Measurements from ENCODE around the gene HACD2.
"Not testable (repeated sequence)": the region's sequence is repeated elsewhere in the genome, so short reads cannot be mapped to it uniquely, and the experiment has no call there.

The HACD2 gene

DNA sequence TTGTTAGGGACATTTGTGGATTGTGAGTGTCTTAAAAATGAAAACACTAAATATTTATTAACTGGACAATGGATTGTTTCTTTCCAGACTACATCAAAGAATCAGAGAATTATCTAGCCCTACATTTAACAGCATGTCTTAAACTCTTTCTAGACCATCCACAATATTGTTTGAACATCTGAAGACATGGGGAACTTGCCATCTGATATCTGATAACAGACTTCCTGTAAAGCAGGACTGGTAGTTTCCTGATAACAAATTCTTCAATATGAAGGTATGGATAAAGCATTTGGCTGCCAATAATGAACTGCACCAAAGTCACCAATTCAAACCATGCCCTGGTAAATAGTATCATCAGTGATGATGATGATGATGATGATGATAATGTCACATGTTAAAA is 26.2 kb upstream of the HACD2 start:
- no peak overlapping the region for H3K4me3 ChIP-seq (ENCODE audit: low read depth, low read length)
- H3K27me3 ChIP-seq (ENCODE audit: insufficient read depth, low read length) = no peaks in the 10 kb centered on the region
- H3K4me1 ChIP-seq (ENCODE audit: control insufficient read depth, insufficient read depth, low read length, unreplicated experiment) = peaks cover 9% of the 10 kb centered on the region
- no peaks in the 10 kb centered on the region; the same call in 1 of the 2 replicates for H3K36me3 ChIP-seq (ENCODE audit: insufficient read depth, low read length)
- no peak overlapping the region for H2AFZ ChIP-seq (ENCODE audit: low read length, unreplicated experiment)
- H3K27ac ChIP-seq (ENCODE audit: low read depth, low read length) = no peak overlapping the region
- H3K79me2 ChIP-seq (ENCODE audit: control insufficient read depth, insufficient read depth, low read length, unreplicated experiment) = no peaks in the 10 kb centered on the region

DNA sequence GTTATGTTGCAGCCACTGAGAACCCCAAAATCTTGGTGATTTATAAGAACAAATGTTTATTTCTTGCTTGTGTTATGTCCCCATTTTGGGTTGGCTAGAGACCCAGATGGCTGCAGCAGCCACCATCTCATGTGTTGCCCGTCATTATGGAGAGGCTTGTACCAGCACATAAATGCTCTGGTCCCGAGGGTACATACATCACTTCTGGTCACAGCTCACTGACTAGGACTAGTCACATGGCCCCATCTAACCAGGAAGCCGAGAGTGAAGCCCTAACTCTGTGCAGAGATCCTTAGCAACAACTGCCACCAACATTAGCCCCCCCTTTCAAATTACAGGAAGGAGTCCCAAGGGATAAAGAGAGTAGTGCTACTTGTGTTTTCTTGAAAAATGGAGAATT is 25.5 kb upstream of the HACD2 start:
- peaks cover 16% of the 10 kb centered on the region for H3K4me1 ChIP-seq (ENCODE audit: control insufficient read depth, insufficient read depth, low read length, unreplicated experiment)
- no peak overlapping the region for H3K4me3 ChIP-seq (ENCODE audit: low read depth, low read length)
- H3K27ac ChIP-seq (ENCODE audit: low read depth, low read length) = no peak overlapping the region
- no peaks in the 10 kb centered on the region for H3K27me3 ChIP-seq (ENCODE audit: insufficient read depth, low read length)
- no peak overlapping the region for H2AFZ ChIP-seq (ENCODE audit: low read length, unreplicated experiment)
- no peaks in the 10 kb centered on the region; the same call in 1 of the 2 replicates for H3K36me3 ChIP-seq (ENCODE audit: insufficient read depth, low read length)
- H3K79me2 ChIP-seq (ENCODE audit: control insufficient read depth, insufficient read depth, low read length, unreplicated experiment) = no peaks in the 10 kb centered on the region

DNA sequence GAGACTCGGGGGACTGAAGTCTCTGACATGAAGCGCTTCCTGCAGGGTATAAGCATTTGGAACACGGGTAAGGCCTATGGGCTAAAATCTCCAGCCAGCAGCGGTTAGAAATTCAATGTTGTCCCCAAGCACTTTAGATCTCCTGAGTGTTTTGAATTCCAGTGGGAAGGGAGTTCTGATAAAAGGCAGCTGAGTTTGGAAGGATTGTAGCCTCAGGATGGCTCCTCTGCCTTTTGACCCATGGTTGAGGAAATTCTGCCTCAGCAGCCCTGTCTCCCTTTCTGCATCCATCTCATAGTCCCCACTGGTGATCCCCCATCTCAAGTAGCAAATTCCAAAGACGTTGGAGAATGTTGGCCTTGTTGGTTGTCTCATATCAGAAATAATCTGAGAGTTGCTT is 24.2 kb upstream of the HACD2 start:
- Histone ChIP-seq H3K27ac (ENCODE audit: low read depth, low read length) (no peak overlapping the region), H3K36me3 (ENCODE audit: insufficient read depth, low read length) (no peaks in the 10 kb centered on the region; the same call in 1 of the 2 replicates), H3K4me3 (ENCODE audit: low read depth, low read length) (no peak overlapping the region), H3K27me3 (ENCODE audit: insufficient read depth, low read length) (no peaks in the 10 kb centered on the region), H3K4me1 (ENCODE audit: control insufficient read depth, insufficient read depth, low read length, unreplicated experiment) (peaks cover 26% of the 10 kb centered on the region), H3K79me2 (ENCODE audit: control insufficient read depth, insufficient read depth, low read length, unreplicated experiment) (no peaks in the 10 kb centered on the region), H2AFZ (ENCODE audit: low read length, unreplicated experiment) (no peak overlapping the region)

DNA sequence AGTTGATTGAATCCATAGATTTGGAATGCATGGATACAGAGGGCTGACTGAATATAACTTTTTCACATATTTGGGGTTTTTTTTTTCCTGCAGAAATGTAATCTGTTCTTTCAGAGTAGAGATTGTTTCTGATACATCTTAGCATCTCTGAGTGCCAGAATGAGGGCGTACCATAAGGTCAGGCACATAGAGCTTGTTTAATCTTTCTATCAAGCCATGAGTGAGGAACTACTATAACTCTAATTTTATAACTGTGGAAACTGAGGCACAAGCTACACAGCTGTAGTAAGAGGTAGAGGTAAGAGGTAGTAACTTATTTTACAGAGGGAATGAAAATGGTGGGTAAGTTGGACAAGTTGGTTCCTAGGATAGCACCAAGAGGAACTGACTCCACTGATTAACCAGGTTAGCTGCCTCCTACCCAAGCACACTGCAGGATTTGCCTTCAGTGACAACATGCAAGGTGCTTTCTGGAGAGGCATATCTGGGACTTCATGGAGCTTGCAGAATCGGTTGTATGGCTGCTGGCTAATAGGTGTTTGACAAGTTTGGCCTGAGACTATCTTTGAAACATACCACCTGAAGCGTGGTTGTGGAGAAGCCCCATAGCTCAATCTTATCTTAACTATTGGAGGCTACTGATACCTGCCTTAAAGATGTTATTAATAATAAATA is 23.5 kb upstream of the HACD2 start:
- Histone ChIP-seq H3K27ac (ENCODE audit: low read depth, low read length) (no peak overlapping the region), H3K79me2 (ENCODE audit: control insufficient read depth, insufficient read depth, low read length, unreplicated experiment) (no peaks in the 10 kb centered on the region), H3K4me1 (ENCODE audit: control insufficient read depth, insufficient read depth, low read length, unreplicated experiment) (peaks cover 29% of the 10 kb centered on the region), H2AFZ (ENCODE audit: low read length, unreplicated experiment) (no peak overlapping the region), H3K27me3 (ENCODE audit: insufficient read depth, low read length) (no peaks in the 10 kb centered on the region), H3K4me3 (ENCODE audit: low read depth, low read length) (no peak overlapping the region), H3K36me3 (ENCODE audit: insufficient read depth, low read length) (no peaks in the 10 kb centered on the region; the same call in 1 of the 2 replicates)

DNA sequence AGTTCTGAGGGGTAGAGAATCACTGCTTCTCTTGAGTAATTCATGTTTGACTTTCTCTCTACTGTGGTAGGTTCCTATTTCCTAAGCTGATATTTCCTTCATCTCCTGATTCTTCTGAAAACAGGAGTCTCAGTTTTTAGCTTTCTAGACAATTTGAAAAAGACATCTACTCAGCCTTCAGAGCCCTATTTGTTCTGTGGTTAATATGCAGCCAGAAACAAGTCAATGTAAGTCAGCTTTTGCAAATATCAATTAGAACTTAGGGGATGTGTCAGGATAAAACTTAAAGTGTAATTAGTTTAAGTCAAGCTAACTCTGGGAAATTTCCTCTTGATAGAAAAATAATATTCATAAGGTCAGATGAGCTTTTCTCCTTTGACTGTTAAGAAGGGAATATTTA is 21.7 kb upstream of the HACD2 start:
- H3K4me3 ChIP-seq (ENCODE audit: low read depth, low read length) = peak overlapping the region; percentile 52; the same call in 1 of the 2 replicates
- peaks cover 40% of the 10 kb centered on the region for H3K4me1 ChIP-seq (ENCODE audit: control insufficient read depth, insufficient read depth, low read length, unreplicated experiment)
- H3K79me2 ChIP-seq (ENCODE audit: control insufficient read depth, insufficient read depth, low read length, unreplicated experiment) = no peaks in the 10 kb centered on the region
- H3K27ac ChIP-seq (ENCODE audit: low read depth, low read length) = 0 out of 2 replicates have a peak overlapping the region, but pooled peaks have one; percentile 6
- H3K36me3 ChIP-seq (ENCODE audit: insufficient read depth, low read length) = no peaks in the 10 kb centered on the region; the same call in 1 of the 2 replicates
- H3K27me3 ChIP-seq (ENCODE audit: insufficient read depth, low read length) = no peaks in the 10 kb centered on the region
- H2AFZ ChIP-seq (ENCODE audit: low read length, unreplicated experiment) = no peak overlapping the region

DNA sequence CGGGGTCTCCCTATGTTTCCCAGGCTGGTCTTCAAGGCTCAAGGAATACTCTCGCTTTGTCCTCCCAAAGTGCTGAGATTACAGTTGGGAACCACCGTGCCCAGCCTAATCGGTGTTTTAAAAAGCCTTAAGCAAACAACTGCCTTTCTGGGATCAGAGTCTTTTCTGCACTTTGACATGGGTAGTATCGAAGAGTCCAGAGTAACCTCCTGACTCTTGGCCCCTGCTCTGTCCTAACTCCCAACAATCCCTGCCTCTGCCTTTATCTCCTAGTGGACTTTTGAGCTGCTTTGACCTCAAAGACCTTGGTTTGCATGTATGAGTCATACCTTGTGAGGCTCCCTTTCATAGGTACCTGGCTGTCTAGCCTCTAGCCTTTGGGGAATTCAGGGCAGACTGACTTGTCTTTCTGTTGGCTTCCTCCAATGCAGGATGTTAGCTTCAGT is 21.0 kb upstream of the HACD2 start:
- Histone ChIP-seq H3K4me1 (ENCODE audit: control insufficient read depth, insufficient read depth, low read length, unreplicated experiment) (peaks cover 47% of the 10 kb centered on the region), H2AFZ (ENCODE audit: low read length, unreplicated experiment) (no peak overlapping the region), H3K27ac (ENCODE audit: low read depth, low read length) (peak overlapping the region; percentile 39), H3K36me3 (ENCODE audit: insufficient read depth, low read length) (no peaks in the 10 kb centered on the region), H3K79me2 (ENCODE audit: control insufficient read depth, insufficient read depth, low read length, unreplicated experiment) (no peaks in the 10 kb centered on the region), H3K27me3 (ENCODE audit: insufficient read depth, low read length) (no peaks in the 10 kb centered on the region), H3K4me3 (ENCODE audit: low read depth, low read length) (no peak overlapping the region; the same call in 1 of the 2 replicates)

DNA sequence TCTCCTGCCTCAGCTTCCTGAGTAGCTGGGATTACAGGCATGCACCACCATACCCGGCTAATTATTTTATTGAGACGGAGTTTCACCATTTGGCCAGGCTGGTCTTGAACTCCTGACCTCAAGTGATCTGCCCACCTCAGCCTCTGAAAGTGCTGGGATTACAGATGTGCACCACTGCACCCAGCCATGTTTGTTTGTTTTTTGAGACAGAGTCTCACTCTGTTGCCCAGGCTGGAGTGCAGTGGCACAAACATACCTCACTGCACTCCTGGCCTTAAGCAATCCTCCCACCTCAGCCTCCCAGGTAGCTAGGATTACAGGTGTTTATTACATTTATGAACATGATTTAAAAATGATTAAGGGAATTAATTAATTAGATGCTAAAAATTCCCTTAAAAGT is 18.3 kb upstream of the HACD2 start:
- not testable (repeated sequence) for H3K4me3 ChIP-seq (ENCODE audit: low read depth, low read length); H3K79me2 ChIP-seq (ENCODE audit: control insufficient read depth, insufficient read depth, low read length, unreplicated experiment); H3K36me3 ChIP-seq (ENCODE audit: insufficient read depth, low read length); H2AFZ ChIP-seq (ENCODE audit: low read length, unreplicated experiment); H3K27me3 ChIP-seq (ENCODE audit: insufficient read depth, low read length); H3K27ac ChIP-seq (ENCODE audit: low read depth, low read length)
- H3K4me1 ChIP-seq (ENCODE audit: control insufficient read depth, insufficient read depth, low read length, unreplicated experiment) = peaks cover 49% of the 10 kb centered on the region

DNA sequence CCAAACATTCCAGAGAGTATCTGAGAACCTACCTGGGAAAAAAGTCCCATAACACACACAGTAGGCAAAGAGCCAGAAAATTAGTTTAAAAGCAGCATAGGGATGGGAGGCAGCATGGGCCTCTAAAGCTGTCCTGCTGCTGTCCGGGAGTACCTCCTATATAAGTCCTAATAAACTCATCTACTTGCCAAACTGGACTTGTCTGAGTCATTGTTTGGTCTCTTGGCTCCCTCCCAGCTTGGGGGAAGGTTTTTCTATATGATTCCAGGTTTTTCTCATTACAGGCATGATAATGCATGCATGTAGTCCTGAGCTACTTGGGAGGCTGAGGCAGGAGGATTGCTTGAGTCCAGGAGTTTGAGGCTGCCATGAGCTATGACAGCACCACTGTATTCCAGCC is 17.5 kb upstream of the HACD2 start:
- no peak overlapping the region for H3K4me3 ChIP-seq (ENCODE audit: low read depth, low read length)
- H3K36me3 ChIP-seq (ENCODE audit: insufficient read depth, low read length) = no peaks in the 10 kb centered on the region
- H2AFZ ChIP-seq (ENCODE audit: low read length, unreplicated experiment) = no peak overlapping the region
- no peaks in the 10 kb centered on the region for H3K79me2 ChIP-seq (ENCODE audit: control insufficient read depth, insufficient read depth, low read length, unreplicated experiment)
- H3K4me1 ChIP-seq (ENCODE audit: control insufficient read depth, insufficient read depth, low read length, unreplicated experiment) = peaks cover 49% of the 10 kb centered on the region
- H3K27ac ChIP-seq (ENCODE audit: low read depth, low read length) = 0 out of 2 replicates have a peak overlapping the region, but pooled peaks have one; percentile 1
- no peaks in the 10 kb centered on the region for H3K27me3 ChIP-seq (ENCODE audit: insufficient read depth, low read length)

DNA sequence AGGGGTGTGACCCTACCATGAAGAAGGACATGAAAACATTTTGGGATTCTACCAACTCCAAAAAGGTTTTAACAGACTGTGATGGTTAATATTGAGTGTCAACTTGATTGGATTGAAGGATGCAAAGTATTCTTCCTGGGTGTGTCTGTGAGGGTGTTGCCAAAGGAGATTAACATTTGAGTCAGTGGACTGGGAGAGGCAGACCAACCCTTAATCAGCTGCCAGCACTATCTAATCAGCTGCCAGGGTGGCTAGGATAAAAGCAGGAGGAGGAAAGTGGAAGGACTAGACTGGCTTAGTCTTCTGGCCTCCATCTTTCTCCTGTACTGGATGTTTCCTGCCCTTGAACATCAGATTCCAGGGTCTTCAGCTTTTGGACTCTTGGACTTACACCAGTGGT is 16.0 kb upstream of the HACD2 start:
- not testable (repeated sequence) for H3K36me3 ChIP-seq (ENCODE audit: insufficient read depth, low read length); H3K79me2 ChIP-seq (ENCODE audit: control insufficient read depth, insufficient read depth, low read length, unreplicated experiment); H3K27me3 ChIP-seq (ENCODE audit: insufficient read depth, low read length); H3K27ac ChIP-seq (ENCODE audit: low read depth, low read length); H3K4me3 ChIP-seq (ENCODE audit: low read depth, low read length); H2AFZ ChIP-seq (ENCODE audit: low read length, unreplicated experiment)
- peaks cover 38% of the 10 kb centered on the region for H3K4me1 ChIP-seq (ENCODE audit: control insufficient read depth, insufficient read depth, low read length, unreplicated experiment)

DNA sequence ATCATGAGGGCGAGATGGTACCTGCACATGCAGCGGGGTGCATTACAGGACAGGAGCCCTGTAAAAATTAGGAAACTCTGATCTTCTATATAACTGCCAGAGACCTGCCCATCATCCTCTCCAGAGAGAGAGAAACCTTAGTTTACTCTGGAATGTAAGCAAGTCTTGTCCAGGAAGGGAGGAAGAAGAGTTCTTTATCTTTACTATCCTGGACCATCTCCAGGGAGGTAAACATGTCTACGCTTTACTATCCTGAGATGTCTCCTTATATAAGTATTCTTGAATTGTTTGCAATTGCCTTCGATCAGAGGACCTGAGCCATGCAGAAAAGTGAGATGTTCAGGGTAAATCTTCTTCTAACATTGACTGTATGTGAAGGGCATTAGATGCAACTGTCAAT is 12.7 kb upstream of the HACD2 start:
- Histone ChIP-seq H3K27ac (ENCODE audit: low read depth, low read length) (no peak overlapping the region), H3K36me3 (ENCODE audit: insufficient read depth, low read length) (0 out of 2 replicates have a peak, but pooled peaks cover 7% of the 10 kb centered on the region), H3K27me3 (ENCODE audit: insufficient read depth, low read length) (no peaks in the 10 kb centered on the region), H3K79me2 (ENCODE audit: control insufficient read depth, insufficient read depth, low read length, unreplicated experiment) (no peaks in the 10 kb centered on the region), H3K4me3 (ENCODE audit: low read depth, low read length) (no peak overlapping the region), H3K4me1 (ENCODE audit: control insufficient read depth, insufficient read depth, low read length, unreplicated experiment) (peaks cover 20% of the 10 kb centered on the region), H2AFZ (ENCODE audit: low read length, unreplicated experiment) (no peak overlapping the region)
